HG03565 (cell line): Measurements from ENCODE around the gene C21orf91.

Source experiments
- ATAC-seq: cut with Tn5 transposase; IDR thresholded peaks from one replicate; pipeline ENCODE4 v1.9.1; 2021; ENCODE audit warnings: mild to moderate bottlenecking, moderate library complexity; ENCODE audit not compliant: unreplicated experiment

C21orf91 gene

DNA sequence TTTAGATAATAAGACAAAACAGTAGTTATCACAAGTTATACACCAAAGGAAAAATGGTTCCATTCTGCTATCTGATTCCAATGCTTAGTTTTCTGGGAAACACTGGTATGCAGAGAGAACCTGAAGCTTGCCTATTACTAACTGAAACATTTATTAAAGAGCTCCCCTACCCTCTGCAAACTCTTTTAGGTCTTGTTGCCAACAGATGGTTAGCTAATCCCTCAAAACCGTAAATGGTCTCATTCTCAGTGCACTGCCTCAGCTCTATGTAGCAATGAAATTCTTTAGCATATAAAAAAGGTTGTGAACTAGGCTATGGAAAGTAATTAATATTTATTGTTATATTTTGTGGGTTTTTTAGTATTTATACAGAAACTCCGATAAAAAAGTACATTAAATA, 20.4 kb downstream of the C21orf91 start:
- ATAC-seq = no peak

DNA sequence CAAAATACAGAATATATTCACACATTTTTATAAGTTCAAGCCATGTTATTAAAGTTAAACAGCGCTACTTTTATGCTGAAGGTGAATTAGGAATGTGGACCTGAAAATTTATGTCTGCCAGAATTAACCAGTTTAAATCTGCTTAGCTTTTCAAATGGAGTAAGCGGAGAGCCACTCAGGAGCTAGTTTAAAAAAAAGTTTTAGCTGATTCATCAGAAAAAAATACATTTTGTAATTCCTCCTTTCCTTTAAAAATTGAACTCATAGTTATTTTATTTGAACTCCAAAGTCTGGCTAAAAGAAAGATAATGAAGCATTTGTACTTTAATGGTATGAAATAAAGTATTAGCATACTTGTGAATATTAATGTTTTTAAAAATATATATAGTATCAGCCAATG, 21.2 kb downstream of the C21orf91 start:
- no peak for ATAC-seq

DNA sequence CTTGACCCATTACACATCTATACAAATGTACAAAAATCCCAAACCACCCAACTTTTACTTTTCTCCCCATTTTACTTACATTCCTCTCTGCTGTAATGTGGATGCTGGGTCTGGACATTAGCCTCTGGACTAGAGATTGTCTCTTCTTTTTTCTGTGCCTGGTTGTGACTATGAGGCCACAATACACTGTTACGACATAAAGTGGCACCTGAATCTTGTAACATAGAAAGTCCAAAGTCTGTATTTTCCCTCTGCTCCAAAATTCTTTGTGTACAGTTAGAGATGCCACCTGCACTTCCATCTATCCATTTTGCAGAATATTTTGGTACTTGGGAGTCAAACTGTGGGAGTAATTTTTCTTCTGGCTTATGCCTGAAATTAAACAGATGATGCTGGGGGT, 22.7 kb downstream of the C21orf91 start:
- ATAC-seq = no peak

DNA sequence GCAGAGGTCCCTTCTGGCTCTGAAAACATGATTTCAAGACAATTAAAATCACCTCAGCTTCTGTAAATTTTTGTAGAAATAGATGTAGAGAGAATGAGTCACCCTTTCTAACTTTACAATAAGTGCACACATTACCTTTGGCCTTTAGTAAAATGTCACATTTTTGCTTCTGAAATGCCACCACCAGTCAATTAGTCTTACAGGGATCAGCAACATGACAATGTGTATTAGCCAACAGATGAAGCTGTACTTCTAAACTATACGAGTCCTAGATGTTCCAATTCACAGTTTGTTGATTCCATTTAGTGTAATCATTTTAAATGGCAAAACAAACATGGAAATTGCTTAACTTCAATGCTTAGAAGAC, 23.1 kb downstream of the C21orf91 start:
- ATAC-seq = no peak

DNA sequence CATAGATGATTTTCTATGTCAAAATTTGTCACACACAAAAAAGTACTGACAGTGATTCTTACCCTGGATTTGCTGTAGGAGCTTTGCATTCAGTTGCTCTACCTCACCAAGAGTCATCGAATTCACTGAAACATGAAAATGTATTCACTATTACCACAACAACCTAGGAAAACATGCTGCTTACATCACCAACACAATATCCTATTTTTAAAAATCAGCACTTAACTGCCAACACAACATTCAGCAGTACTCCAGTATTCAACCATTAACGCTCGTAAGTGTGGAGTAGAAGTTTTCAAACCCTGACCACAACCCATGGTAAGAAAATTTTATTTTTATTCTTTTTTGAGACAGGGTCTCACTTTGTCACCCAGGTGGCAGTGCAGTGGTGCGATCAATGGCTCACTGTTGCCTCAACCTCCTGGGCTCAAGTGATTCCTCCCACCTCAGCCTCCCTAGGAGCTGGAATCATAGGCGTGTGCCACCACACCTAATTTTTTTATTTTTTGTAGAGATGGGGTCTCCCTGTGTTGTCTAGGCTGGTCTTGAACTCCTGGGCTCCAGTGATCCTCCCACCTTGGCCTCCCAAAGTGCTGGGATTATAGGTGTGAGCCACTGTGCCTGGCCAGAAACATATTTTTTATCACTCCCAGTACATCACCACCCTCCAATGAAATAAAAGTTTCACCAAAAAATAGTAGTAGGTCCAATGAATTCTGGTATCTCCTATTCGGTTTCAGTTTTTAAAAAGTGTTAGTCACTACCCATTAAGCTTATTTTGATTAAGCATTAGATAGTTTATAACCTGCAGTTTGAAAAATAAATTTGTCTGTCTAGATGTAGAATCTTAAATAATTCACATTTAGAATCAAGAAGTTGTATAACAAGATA, 23.8 kb downstream of the C21orf91 start:
- ATAC-seq = no peak

DNA sequence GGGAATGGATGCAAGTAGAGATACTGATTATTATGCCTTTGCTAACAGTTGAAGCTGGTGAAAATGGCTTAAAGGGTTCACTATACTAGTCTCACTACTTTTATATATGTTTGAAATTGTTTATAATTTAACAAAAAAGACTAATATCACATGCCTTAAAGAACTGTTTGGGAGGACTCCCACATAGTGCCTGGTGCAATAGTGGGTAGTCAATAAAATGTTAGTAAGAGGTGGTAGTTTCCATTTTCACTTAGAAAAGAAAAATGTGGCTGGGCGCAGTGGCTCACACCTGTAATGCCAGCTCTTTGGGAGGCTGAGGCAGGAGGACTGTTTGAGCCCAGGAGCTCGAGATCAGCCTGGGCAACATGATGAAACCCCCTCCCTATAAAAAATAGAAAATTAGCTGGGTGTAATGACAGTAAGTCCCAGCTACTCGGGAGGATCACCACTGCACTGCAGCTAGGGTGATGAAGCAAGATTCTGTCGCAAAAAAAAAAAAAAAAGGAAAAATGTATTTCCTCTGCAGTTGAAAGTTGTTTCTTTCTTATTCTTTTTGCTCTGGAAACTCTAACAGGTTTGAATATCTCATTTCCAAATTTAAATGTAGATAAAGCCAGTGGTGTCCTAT, 24.5 kb downstream of the C21orf91 start:
- ATAC-seq = no peak

DNA sequence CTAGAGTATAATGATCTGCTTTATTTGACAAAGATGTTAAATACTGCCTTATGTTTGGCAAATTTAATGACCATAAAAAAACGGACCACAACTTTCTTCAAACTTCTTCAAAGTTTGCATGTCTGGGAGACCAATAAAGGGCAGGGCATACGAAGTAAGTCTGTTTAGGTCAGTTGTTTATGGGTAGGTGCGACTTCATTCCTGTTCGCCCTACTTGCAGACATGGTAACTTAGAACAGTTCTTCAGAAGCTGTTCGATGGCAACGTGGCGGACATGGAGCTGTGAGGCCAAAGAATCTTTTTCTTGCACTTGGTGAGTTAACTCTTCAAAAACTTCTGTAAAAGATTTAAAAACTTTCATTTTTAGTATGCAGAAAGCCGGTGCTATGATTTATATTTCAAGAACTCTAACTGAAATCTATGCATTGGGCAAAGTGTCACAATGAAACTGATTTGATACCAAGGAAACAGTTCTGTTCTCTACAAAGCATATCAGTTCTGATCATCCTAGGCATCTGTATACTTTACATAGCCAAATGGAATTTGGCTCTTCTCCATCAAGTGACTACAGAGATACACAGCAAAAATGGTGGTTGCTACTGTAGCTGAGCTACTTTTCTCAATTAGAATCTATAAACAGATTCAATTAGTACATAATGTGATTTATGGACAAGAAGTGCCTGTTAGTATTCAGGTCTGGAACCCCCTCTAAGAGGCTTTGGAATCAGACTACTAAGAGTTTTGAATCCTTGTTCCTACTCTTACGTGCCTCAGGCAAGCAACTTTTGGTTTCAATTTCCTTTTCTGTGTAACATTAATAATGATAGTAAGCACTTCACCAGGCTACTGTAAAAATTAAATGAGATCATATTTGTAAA, 25.7 kb downstream of the C21orf91 start:
- peak; percentile 61 for ATAC-seq

DNA sequence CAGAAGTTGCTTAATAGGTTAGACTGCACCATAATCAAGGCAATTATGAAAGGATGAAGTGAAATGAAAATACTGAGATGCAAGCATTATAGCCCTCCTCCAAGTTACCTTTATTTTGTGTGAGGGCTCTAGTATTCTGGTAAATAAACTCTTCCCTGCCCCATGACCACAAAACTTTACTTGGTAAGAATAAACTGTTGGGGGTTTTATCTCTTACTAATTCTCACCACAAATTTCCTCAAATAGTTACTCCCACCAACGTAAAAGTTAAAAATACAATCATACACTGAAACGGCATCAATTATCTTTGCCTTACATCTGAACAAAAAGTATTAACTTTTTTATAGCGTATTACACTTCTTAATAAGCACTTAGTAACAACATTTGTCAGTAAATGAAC, 29.5 kb downstream of the C21orf91 start:
- no peak for ATAC-seq

DNA sequence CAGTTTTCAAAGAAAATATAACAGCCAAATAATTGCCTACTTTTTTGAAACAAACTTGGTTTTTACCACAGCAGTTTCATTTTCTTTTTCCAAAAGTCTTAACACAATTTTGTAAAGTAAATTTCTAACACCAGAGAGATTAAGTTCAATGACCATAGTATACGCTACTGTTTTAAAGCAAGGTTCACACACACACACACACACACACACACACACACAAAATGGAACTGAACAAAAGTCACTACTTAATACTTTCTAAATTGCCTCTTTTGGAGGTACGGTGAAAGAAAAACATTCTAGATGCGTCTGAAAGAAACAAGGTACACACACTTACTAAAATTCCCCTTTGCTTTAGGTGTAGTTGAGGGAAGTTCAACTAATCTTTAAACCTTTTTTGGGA, 30.1 kb downstream of the C21orf91 start:
- no peak for ATAC-seq

DNA sequence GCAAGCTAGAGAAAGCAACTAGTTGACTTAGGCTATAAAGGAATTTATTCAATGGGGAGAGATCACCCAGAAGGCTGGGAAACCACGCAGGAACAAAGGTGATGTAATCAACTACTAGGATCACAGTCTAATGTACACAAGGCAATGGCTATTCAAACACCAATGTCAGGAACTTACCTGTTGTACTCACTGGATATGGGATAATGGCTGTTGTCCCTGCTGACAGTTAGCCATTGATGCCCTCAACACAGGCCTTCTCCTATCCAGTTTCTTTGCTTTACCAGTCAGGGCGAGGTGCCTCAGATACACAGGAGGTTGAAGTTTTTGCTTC, 32.3 kb downstream of the C21orf91 start:
- ATAC-seq = no peak

DNA sequence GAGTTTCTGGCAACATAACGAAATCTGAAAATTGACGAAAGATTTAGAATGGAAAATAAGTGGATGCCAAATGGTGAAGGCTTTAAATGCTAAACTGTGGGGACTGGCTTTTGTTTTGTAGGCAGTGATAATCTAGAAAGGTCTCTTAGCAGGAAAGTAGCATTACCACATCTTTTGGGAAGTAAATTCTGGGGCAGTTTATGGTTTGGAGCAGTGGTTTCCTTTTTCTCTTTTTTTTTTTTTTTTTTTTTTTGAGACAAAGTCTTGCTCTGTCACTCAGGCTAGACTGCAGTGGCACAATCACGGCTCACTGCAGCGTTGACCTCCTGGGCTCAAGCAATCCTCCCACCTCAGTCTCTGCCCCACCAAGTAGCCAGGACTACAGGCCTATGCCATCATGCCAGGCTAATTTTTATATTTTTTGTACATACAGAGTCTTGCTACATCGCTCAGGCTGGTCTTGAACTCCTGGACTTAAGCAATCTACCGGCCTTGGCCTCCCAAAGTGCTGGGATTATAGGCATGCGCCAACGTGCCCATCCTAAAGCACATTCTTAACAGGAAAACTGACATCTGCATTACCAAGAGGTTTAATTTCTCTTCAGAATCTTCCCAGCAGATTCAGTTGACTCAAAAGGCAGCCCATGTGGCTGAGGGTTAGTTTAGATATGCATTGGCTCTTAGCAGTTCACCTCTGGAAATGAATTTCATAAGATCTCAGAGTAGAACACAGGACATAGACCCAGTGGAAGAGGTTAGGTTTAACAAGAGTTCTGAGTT, 32.9 kb downstream of the C21orf91 start:
- no peak for ATAC-seq

DNA sequence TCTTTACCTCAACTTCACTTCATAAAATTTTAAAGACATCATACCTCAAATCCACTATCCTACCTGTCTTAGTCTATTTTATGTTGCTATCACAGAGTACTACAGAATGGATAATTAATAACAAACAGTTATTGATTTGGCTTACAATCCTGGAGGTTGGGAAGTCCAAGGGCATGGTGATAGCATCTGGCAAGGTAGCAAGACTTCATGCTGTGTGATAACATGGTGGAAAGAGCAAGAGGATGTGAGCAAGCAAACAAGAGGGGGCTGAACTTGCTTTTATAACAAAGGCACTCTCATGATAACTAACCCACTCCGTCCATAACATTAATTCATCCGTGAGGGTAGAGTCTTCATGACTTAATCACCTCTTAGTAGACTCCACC, 33.8 kb downstream of the C21orf91 start:
- ATAC-seq = no peak

DNA sequence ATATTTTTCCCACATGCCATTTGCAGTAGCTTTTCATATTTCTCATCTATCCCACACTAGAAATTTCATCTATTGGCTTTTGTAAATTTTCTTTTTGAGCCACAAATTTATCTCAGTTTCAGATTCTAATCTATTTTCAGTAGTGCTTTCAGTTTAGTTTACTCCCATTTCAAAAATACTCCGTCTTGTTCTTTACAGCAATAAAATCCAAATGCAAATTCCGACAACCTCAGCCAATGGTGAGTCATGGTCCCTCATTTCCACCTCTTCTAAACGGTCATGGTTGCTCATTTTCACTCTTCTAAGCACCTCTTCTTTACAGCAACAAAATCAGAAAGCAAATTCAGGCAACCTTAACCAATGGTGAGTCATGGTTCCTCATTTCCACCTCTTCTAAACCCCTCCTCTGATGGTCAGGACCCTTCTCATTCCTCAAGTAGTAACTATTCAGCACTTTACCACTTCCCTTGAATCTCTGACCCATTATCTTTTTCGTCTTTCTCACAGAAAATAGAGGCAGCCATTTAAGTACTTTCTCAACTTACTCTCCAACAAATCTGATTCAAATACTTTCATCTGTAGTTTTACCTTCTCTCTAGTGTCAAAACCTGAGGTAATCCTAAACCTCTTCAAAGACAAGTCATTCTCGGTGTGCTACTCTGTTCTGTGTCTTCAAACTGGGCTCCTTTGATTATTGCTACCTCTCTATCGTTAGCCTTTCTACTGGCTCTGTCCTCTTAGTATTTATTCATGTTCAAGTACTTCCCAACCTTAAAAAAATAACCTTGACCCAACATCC, 34.4 kb downstream of the C21orf91 start:
- ATAC-seq = peak; percentile 47

DNA sequence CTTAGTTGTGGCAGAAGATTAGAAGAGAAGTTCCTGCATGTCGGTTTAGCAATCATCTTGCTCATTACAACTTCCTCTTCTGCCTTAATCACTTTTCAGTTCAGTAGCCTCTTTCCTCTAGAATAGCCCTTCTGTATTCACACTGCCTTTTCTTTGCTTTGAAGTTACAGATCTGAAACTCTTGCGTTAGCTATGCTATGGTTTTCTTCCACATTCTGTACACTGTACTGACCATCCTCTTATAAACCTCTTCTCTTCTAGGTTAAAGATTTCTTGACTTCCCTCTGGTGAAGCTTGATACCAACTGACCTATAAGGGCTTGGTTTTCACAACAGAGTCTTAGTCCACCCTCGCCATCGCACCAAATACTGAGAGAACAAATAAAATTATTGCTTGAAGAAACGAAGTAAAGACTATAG, 35.0 kb downstream of the C21orf91 start:
- peak; percentile 33 for ATAC-seq

DNA sequence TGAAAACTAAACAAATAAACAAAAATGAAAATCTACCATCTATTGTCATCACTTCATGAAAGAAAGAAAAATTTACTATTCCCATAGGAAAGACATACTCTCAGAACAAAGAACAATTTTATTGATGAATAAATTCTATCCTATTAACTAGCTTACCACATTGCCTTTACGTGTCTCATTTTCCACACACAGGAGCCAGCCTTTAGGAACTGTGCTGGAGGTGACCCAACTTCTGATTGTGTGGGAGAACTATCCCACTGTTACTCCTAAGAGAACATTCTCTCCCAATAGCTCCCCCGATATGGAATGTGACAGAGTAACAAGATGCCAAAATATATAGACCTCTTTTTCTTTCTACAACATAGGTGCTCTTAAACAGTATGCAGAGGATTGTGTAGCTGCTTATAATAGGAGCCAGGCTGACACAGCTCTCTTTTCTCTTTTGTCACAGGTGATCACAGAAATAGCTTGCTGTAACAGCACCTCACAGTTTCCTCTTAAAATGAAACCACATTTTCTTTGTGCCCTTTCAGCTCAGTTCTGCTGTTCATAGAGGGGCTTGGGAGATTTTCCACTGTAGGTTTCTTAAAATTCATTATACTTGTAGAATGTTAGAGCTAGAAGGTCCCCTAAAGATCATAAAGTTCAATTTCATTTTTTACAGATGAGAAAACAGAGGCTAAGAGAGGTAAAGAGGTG, 35.5 kb downstream of the C21orf91 start:
- ATAC-seq = peak; percentile 19

DNA sequence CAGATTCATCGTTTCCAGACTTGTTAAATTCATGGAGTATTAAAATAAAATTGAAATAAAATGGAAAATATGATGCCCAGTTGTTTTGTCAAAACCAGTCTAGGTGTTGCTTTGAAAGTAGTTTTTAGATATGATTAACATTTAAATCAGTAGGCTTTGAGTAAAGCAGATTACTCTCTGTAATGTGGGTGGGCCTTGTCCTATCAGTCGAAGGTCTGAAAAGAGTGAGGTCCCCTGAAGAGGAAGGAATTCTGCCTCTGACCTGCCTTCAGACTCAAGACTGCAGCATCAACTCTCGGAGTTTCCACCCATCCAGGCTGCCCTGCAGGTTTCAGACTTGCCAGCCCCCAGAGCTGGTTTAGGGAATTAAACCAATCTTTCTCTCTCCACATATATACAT, 36.2 kb downstream of the C21orf91 start:
- ATAC-seq = no peak

DNA sequence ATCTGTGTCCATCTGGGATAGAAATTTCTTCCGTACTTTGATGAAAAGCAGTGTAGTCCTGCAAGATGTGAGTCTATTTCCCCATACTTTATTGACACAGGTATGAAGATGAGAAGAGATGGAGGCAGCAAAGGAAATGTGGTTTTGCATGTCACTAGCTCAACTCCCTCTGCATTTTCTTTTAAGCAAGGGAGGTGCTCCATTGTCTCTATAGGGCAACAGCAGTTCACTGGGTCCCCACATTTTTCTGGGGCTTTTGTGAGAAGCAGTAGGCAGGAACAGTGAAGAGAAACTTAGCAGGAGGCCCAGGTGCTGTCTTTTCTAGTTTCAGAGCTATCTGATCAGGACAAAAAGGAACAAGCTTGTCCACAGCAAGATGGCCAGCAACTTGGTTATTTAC, 37.1 kb downstream of the C21orf91 start:
- ATAC-seq = no peak

DNA sequence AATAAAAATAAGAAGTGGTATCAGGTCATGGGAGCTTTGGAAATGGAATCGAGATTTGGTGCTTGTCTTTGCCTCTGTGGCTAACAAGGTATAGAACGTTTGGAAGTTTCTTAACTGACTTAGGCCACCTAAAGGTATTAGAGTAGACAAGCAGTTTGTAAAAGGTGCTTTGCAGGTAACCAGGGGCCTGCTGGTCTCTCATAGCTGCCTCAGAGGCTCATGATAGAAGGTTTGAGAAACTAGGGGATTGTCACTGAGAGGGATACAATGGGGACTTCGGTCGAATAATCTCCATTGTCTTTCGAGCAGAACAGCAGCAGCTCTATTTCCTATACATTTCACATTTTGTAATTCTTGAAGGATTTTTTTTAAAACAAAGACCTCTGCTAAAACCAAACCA, 37.6 kb downstream of the C21orf91 start:
- no peak for ATAC-seq

DNA sequence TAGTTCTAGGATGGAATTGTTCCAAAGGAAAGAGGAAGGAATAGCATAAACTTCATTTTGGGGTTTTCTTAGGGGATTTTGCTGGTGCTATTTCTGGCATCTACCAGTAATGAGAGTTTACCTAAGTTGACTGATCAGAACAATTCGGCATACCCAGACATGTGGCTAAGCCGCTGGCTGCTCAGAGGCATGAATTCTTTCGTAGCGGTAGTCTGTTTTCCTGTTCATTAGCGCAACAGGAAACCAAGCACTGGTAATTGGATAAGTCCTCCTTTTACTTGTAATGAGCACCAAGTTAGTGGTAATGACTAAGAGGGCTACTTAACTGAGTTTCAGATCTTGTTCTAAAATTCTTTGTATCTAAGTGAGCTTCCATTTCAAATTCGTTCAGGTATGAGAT, 38.6 kb downstream of the C21orf91 start:
- ATAC-seq = peak; percentile 32

DNA sequence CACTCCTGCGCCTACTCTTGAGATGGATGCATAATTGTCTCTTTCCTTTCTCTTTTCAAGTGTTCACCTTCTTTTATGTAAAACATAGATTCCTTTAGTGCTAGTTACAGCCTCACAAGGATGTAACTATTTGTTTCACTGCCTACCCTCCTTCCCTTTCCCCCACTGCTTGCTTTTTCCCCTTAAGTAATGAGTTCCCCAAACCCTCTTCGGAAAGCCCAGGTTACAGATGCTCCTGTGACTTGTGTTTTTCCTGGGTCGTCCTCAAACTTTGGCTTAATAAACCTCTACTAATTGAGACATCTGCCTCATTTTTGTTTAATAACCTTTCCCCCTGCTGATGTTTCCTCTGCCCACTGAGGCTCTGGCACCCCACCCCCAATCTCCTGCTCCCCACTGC, 39.2 kb downstream of the C21orf91 start:
- ATAC-seq = no peak
